GM12873 (cell line): ENCODE data around the gene NUP210L.
A peak's percentile ranks its signal among the peaks of the same experiment; 100 is the strongest.

Experiments used
- TF ChIP-seq, protein P1 (sequence below): IDR thresholded peaks from 2 replicates; pipeline ENCODE4 v1.5.1; 2012; ENCODE audit warnings: low read depth, mild to moderate bottlenecking, moderate library complexity, low read length, control low read depth; ENCODE audit not compliant: insufficient read depth; ENCODE audit errors: missing control alignments

NUP210L gene

DNA sequence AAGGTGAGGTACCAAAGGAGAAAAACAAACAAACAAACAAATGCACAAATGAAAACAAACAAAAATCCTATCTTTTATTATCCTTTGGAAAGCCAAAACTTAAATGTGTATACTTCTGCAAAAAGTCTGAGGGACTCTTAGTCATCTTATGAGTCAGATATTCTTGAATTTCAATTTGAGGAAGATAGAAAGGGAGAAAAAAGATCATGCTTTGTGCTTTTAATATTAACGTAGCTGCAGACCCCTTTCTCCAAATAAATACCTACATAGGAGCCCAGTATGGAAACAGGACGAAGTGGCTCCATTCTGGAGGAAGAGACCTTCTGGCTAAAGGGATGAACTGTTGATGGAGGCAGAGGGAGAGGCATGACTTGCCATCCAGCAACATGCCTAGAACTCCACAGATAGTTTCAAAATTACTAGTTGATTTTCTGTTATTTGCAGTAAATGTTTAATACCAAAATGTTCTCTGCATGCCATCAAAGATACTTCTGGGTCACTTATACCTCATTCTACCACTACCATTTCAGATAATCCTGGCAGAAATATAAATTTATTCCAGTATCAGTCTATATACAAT lies 25.4 kb downstream of the NUP210L start:
- TF ChIP-seq, protein P1, sequence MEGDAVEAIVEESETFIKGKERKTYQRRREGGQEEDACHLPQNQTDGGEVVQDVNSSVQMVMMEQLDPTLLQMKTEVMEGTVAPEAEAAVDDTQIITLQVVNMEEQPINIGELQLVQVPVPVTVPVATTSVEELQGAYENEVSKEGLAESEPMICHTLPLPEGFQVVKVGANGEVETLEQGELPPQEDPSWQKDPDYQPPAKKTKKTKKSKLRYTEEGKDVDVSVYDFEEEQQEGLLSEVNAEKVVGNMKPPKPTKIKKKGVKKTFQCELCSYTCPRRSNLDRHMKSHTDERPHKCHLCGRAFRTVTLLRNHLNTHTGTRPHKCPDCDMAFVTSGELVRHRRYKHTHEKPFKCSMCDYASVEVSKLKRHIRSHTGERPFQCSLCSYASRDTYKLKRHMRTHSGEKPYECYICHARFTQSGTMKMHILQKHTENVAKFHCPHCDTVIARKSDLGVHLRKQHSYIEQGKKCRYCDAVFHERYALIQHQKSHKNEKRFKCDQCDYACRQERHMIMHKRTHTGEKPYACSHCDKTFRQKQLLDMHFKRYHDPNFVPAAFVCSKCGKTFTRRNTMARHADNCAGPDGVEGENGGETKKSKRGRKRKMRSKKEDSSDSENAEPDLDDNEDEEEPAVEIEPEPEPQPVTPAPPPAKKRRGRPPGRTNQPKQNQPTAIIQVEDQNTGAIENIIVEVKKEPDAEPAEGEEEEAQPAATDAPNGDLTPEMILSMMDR, result no peak

DNA sequence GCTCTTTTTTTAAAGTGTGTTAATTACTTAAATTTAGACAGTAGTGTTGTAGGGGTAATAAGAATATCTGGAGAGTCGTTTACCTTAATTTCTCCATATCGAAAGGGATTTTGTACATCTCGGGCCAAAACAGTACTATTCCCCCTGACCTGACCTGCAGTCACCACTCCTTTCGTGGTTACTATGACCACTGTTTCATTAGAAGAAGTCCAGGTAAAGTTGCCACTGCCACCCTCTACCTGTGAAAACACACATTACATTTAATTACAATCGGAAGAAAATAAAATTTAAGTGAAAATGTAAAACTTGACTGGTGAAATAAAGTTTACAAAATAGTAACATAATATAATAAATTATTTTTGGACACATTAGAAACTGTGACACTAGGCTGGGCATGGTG lies 37.2 kb downstream of the NUP210L start:
- TF ChIP-seq, protein P1, result no peak

DNA sequence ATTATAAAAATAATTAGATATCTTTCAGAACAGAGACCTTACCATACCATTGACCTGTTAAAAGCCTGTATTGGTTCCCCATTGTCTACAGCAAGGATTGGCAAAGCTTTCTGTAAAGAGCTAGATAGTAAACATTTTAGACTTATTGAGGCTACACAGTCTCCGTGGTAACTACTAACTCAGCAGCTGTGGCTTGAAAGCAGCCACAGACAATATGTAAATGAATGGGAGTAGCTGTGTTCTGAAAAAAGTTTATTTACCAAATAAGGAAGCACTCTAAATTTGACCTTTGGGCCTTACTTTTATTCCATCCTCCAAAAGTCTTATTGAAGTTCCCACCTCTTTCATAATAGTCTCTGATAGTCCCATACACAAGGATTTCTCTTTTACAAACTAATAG lies 39.7 kb downstream of the NUP210L start:
- TF ChIP-seq, protein P1, result no peak

DNA sequence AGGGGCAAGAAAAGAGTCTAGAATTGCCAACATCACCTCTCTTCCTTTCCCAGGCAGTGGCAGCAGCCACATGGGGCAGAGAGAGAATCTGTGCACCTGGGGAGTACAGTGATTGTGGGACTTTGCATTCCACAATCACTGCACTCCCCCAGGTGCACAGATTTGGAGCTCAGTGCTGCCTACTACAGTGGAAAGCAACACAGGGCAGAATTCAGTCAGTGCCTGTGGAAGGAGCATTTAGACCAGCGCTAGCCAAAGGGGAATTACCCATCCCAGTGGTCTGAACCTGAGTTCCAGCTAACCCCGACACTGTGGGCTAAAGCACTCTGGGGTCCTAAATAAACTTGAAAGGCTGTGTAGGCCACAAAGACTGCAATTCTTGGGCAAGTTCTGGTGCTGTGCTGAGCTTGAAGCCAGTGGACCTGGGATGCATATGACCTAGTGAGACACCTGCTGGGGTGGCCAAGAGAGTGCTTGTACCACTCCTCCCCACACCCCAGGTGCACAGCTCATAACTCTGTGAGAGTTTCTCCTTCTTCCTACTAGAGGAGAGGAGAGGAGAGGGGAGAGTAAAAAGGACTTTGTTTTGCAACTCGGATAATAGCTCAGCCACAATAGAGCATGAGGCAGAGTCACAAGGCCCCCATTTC lies 50.3 kb downstream of the NUP210L start:
- TF ChIP-seq, protein P1, result peak; percentile 27

DNA sequence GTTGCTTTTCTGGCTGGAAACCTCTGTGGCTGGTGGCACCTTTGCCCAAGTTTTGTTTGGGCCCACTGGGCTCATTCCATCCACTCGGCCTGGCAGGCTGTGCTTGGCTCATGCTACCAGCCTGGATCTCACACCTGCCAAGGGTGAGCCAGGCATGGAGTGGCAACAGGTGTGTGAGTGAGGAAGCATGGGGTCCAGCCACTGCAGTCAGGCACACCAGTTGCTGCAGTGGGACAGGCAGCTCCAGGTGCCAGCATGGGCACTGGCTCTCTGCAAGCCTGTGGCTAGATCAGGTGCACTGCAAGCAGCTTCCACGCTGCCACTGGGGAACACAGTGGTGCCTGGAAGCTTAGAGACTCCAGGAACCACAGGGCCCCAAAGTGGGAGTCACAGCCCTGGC lies 57.0 kb downstream of the NUP210L start:
- TF ChIP-seq, protein P1, result no peak

DNA sequence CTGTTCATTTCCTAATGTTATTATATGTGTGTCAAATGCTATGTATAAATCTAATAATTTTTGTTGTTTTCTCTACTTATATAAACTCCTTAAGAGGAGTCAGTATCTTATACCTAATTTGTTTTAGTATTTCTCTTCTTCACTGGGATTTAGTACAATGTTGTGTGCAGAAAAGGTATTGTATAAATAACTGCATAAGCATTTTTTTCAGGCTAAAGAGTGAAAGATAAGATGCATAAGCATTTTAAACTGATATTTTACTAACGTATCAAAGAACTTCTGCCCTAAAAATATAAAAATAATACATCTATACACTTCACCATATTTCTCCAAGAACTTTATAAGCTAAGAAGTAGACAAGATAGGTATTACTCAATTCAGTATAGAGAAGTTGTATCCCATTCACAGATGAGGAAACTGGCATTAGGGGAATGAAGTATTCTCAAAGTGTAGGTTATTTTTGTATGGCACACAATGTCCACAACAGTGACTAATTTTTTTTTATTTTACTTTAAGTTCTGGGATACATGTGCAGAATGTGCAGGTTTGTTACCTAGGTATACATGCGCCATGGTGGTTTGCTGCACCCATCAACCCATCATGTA lies 59.3 kb downstream of the NUP210L start:
- TF ChIP-seq, protein P1, result no peak

DNA sequence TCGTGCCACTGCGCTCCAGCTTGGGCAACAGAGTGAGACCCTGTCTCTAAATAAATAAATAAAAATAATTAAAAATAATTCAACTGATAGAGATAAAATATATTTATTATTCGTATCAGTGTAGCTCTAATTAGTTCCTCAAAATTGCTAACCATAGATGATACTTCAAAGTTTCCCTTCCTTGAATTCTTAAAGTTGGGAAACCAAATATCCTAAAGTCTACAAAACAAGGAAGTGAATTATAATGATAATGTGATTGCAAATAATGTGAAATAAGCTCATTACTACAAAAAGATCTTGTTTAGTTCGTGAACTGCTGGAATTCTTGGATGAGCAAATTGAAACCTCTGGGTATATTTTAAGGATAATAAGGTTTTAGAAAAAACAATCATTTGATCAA lies 60.5 kb downstream of the NUP210L start:
- TF ChIP-seq, protein P1, result no peak
